GM12878 (cell line): ENCODE results near the gene SF1.

Experiments used
- POLR2A ChIP-seq: IDR thresholded peaks from 2 replicates; pipeline ENCODE4 v1.6.1; 2011; ENCODE audit warnings: low read depth, mild to moderate bottlenecking, low read length
- ZNF24 ChIP-seq: fragments of 450-650 bp; IDR thresholded peaks from 2 replicates; pipeline ENCODE4 v1.6.1; 2017; ENCODE audit warnings: antibody characterized with exemption, mild to moderate bottlenecking

DNA sequence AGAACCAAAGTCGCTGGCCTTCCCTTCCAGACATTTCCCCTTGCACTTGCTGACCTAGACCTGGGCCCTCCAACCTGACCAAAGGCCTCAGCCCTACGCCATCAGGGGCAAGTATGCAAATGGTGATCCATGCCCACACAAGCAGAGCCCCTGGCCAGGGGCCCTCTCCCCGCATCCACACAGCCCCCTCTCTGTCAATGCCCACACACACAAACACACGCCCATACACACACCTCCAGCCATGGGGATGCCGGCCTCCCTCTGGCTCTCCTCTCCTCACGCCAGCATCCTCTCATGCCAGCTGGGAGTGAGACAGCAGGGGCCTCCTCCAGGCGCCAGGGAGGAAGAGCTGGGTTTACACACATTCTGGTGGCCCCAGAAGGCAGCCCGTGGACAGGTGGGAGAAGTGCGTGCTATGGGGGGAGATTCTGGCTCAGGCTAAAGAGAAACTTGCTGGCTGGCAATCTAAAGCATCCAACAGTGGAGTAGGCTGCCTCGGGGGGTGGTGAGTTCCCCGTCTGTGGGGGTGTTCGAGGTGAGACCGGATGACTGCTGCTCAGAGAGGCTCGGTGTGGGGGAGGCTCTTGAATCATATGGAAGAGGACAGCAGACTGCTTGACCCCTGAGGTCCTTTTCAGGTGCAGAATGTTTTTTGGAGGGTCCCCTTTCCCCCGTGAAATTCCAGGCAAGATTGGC, 60.1 kb downstream of the SF1 start:
- TF ChIP-seq POLR2A (no peak), ZNF24 (no peak)
